Tibial nerve (tissue), 4 donors: ENCODE data around the gene A3GALT2.

Source experiments
- CTCF ChIP-seq, 5 experiments: fragments of 200-600 bp in 3 of 5; fragments of 450-650 bp in 2 of 5; sonication (generic) in 3 of 5; IDR thresholded peaks; one replicate each; pipeline ENCODE4 v1.5.1; 2016 to 2019; ENCODE audit warnings: antibody characterized with exemption in 5 of 5, mild to moderate bottlenecking in 3 of 5, moderate library complexity in 2 of 5
- EP300 ChIP-seq, 2 donors: sonication (generic); formaldehyde crosslinking; IDR thresholded peaks; one replicate each; pipeline ENCODE4 v1.6.1; 2017; ENCODE audit warnings: antibody characterized with exemption in 2 of 2, mild to moderate bottlenecking in 1 of 2
- POLR2A ChIP-seq, 2 donors: fragments of 450-650 bp; IDR thresholded peaks; one replicate each; pipeline ENCODE4 v1.6.1; 2017; ENCODE audit warnings: antibody characterized with exemption in 2 of 2, mild to moderate bottlenecking in 2 of 2, moderate library complexity in 2 of 2

GRCh38 chr1:33287317-33287716 lies 33.6 kb downstream of the A3GALT2 start:
- TF ChIP-seq CTCF (IDR thresholded peaks at IDR 0.05): no peak
- TF ChIP-seq POLR2A (IDR thresholded peaks at IDR 0.05): no peak
- TF ChIP-seq EP300 (IDR thresholded peaks at IDR 0.05): no peak
